Measurements from ENCODE around the gene AKR1C1. TPM values are rescaled to one million over a fixed set of nuclear protein-coding genes. Genes with fewer than 3 reads are reported as not detected.
"Not testable (repeated sequence)": the region's sequence is repeated elsewhere in the genome, so short reads cannot be mapped to it uniquely, and the experiment has no call there.

The AKR1C1 gene
- total and polyA plus RNA-seq, 2 donors (not counting 1 experiment from before 2014, with no cell fraction given), result 0.25 TPM; not detected in 1

GRCh38 chr10:5019770-5020612, 56.8 kb downstream of the AKR1C1 start:
- H4K20me1 ChIP-seq (ENCODE audit: control insufficient read depth, insufficient read depth, low read length, poor library complexity, severe bottlenecking); H3K4me1 ChIP-seq (ENCODE audit: control insufficient read depth in 2 of 2, insufficient read depth in 2 of 2, low read length in 2 of 2); DNase-seq; intact Hi-C loops (cut with micrococcal nuclease); H3K79me2 ChIP-seq (ENCODE audit: control insufficient read depth, insufficient read depth, low read length); H3K4me1 Mint-ChIP-seq; H3K27me3 ChIP-seq (replicated peaks in 1 of 4; ENCODE audit: control extremely low read depth in 1 of 4, control insufficient read depth in 3 of 4, insufficient read depth in 4 of 4, low read length in 3 of 4); H3K4me3 ChIP-seq (ENCODE audit: control extremely low read depth in 1 of 5, extremely low read depth in 1 of 5, insufficient read depth in 1 of 5, low read depth in 2 of 5, low read length in 4 of 5); POLR2A ChIA-PET; H3K36me3 ChIP-seq (replicated peaks in 1 of 2; ENCODE audit: control extremely low read depth in 1 of 2, control insufficient read depth in 1 of 2, extremely low read depth in 1 of 2, insufficient read depth in 2 of 2, low read length in 1 of 2); H3K9me3 ChIP-seq (ENCODE audit: control extremely low read depth in 1 of 3, control insufficient read depth in 2 of 3, insufficient read depth in 1 of 3, low read length in 2 of 3); H3K9me3 Mint-ChIP-seq (ENCODE audit: insufficient read depth); ATAC-seq (ENCODE audit: low read depth); H3K27ac ChIP-seq (ENCODE audit: low read length in 2 of 2); H3K4me3 Mint-ChIP-seq; H3K27ac Mint-ChIP-seq; H2AFZ ChIP-seq (ENCODE audit: insufficient read depth, low read depth, low read length, poor library complexity, severe bottlenecking); H3K4me2 ChIP-seq (replicated peaks; ENCODE audit: low read depth, low read length, poor library complexity, severe bottlenecking); CTCF ChIA-PET; H3K9ac ChIP-seq (ENCODE audit: low read length); H3K27me3 Mint-ChIP-seq: not testable (repeated sequence)
- no CpG with 5 or more reads among the region's 6 CpGs for WGBS (ENCODE audit: insufficient coverage)

- H3K79me2 ChIP-seq (ENCODE audit: control insufficient read depth, insufficient read depth, low read length); H3K9me3 ChIP-seq (ENCODE audit: control extremely low read depth in 1 of 3, control insufficient read depth in 2 of 3, insufficient read depth in 1 of 3, low read length in 2 of 3); H3K36me3 ChIP-seq (replicated peaks in 1 of 2; ENCODE audit: control extremely low read depth in 1 of 2, control insufficient read depth in 1 of 2, extremely low read depth in 1 of 2, insufficient read depth in 2 of 2, low read length in 1 of 2); H3K4me3 Mint-ChIP-seq; ATAC-seq (ENCODE audit: low read depth); H2AFZ ChIP-seq (ENCODE audit: insufficient read depth, low read depth, low read length, poor library complexity, severe bottlenecking); H3K4me3 ChIP-seq (ENCODE audit: control extremely low read depth in 1 of 5, extremely low read depth in 1 of 5, insufficient read depth in 1 of 5, low read depth in 2 of 5, low read length in 4 of 5); POLR2A ChIA-PET; CTCF ChIA-PET; H3K4me1 ChIP-seq (ENCODE audit: control insufficient read depth in 2 of 2, insufficient read depth in 2 of 2, low read length in 2 of 2); H3K27me3 ChIP-seq (replicated peaks in 1 of 4; ENCODE audit: control extremely low read depth in 1 of 4, control insufficient read depth in 3 of 4, insufficient read depth in 4 of 4, low read length in 3 of 4); H3K9ac ChIP-seq (ENCODE audit: low read length); H3K4me2 ChIP-seq (replicated peaks; ENCODE audit: low read depth, low read length, poor library complexity, severe bottlenecking); H4K20me1 ChIP-seq (ENCODE audit: control insufficient read depth, insufficient read depth, low read length, poor library complexity, severe bottlenecking); H3K27ac Mint-ChIP-seq; H3K27me3 Mint-ChIP-seq; DNase-seq; H3K27ac ChIP-seq (ENCODE audit: low read length in 2 of 2); H3K9me3 Mint-ChIP-seq (ENCODE audit: insufficient read depth); intact Hi-C loops (cut with micrococcal nuclease): not testable (repeated sequence)
- WGBS (ENCODE audit: insufficient coverage), result 76% methylated on average over 4 of the region's 10 CpGs
- peaks cover 14% of the 10 kb centered on the region for H3K4me1 Mint-ChIP-seq
Observed at GRCh38 chr10:5021624-5022290, 58.5 kb downstream of the AKR1C1 start.
